IPS-11a (cell line): ENCODE results near the gene KCNG3.
"Not testable (repeated sequence)": the region's sequence is repeated elsewhere in the genome, so short reads cannot be mapped to it uniquely, and the experiment has no call there.

Source experiments
- H3K4me3 ChIP-seq: one replicate; pipeline ENCODE4 v1.5.1; 2013; ENCODE audit warnings: low read depth, low read length, control low read depth

Gene KCNG3

GRCh38 chr2:42436370-42436769 lies 57.4 kb downstream of the KCNG3 start:
- H3K4me3 ChIP-seq = no peak overlapping the region

GRCh38 chr2:42435628-42436027 lies 58.2 kb downstream of the KCNG3 start:
- no peak overlapping the region for H3K4me3 ChIP-seq

GRCh38 chr2:42430188-42430587 lies 63.6 kb downstream of the KCNG3 start:
- H3K4me3 ChIP-seq = no peak overlapping the region

GRCh38 chr2:42429352-42429751 lies 64.4 kb downstream of the KCNG3 start:
- no peak overlapping the region for H3K4me3 ChIP-seq

- H3K4me3 ChIP-seq = no peak overlapping the region
Observed at GRCh38 chr2:42425697-42426096, 68.1 kb downstream of the KCNG3 start.

- no peak overlapping the region for H3K4me3 ChIP-seq
Observed at GRCh38 chr2:42424033-42424432, 69.7 kb downstream of the KCNG3 start.

- H3K4me3 ChIP-seq = no peak overlapping the region
Observed at GRCh38 chr2:42421601-42422239, 72.1 kb downstream of the KCNG3 start.

- H3K4me3 ChIP-seq = no peak overlapping the region
Observed at GRCh38 chr2:42421157-42421485, 72.7 kb downstream of the KCNG3 start.

- no peak overlapping the region for H3K4me3 ChIP-seq
Observed at GRCh38 chr2:42414648-42415047, 79.1 kb downstream of the KCNG3 start.

GRCh38 chr2:42414158-42414557 lies 79.6 kb downstream of the KCNG3 start:
- no peak overlapping the region for H3K4me3 ChIP-seq

GRCh38 chr2:42410742-42411514 lies 82.9 kb downstream of the KCNG3 start:
- H3K4me3 ChIP-seq = no peak overlapping the region

GRCh38 chr2:42408009-42408408 lies 85.8 kb downstream of the KCNG3 start:
- H3K4me3 ChIP-seq = no peak overlapping the region

GRCh38 chr2:42407476-42407875 lies 86.3 kb downstream of the KCNG3 start:
- no peak overlapping the region for H3K4me3 ChIP-seq

GRCh38 chr2:42404676-42405075 lies 89.1 kb downstream of the KCNG3 start:
- no peak overlapping the region for H3K4me3 ChIP-seq

GRCh38 chr2:42401773-42402172 lies 92.0 kb downstream of the KCNG3 start:
- H3K4me3 ChIP-seq = no peak overlapping the region

GRCh38 chr2:42398052-42398451 lies 95.7 kb downstream of the KCNG3 start:
- not testable (repeated sequence) for H3K4me3 ChIP-seq

GRCh38 chr2:42393320-42393719 lies 100.5 kb downstream of the KCNG3 start:
- H3K4me3 ChIP-seq = not testable (repeated sequence)

GRCh38 chr2:42392191-42392590 lies 101.6 kb downstream of the KCNG3 start:
- H3K4me3 ChIP-seq = no peak overlapping the region
